HG03469 (cell line): ENCODE results near the gene ERCC8.
A peak's percentile ranks its signal among the peaks of the same experiment; 100 is the strongest.
"Not testable (repeated sequence)": the region's sequence is repeated elsewhere in the genome, so short reads cannot be mapped to it uniquely, and the experiment has no call there.

Experiments
- ATAC-seq: cut with Tn5 transposase; IDR thresholded peaks from one replicate; pipeline ENCODE4 v1.9.1; 2021; ENCODE audit warnings: mild to moderate bottlenecking, moderate library complexity, moderate number of reproducible peaks; ENCODE audit not compliant: unreplicated experiment

ERCC8 gene

GRCh38 chr5:60918466-60918865 is 26.4 kb downstream of the ERCC8 start:
- ATAC-seq = no peak

DNA sequence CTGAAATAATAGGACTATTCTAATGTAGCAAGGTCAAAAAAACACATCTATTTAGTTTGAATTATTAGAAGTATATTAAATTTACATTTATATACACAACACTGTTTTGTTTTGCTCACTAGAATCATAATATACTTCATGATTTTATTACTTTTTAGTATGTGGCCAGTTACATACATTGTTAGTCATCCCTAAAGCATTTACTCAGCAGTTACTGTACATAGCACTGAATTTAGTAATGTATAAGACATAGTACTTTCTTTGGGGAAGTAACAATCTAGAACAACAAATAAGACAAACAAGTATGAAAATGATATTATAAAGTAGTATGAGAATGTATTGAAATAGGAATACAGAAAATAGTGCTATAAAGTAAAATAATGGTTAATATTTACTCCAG is 28.2 kb downstream of the ERCC8 start:
- ATAC-seq = no peak

DNA sequence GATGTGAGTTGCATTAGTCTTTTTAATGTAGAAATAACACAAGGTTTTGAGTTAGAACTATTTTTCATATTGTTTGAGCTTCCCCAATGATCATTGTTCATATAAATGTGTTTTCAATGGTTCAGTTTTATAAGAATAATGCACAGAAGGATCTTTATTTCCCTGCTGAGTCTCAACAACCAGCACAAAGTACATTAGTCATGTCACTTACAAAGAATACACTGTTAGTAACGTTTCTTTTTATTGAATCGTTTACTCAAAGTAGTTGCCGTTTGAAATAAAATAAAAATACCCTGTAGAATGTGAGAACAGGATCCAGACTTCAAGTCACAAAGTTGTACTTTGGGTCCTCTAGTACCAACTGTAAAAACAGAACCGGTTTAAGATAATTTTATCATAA is 41.5 kb downstream of the ERCC8 start:
- no peak for ATAC-seq

DNA sequence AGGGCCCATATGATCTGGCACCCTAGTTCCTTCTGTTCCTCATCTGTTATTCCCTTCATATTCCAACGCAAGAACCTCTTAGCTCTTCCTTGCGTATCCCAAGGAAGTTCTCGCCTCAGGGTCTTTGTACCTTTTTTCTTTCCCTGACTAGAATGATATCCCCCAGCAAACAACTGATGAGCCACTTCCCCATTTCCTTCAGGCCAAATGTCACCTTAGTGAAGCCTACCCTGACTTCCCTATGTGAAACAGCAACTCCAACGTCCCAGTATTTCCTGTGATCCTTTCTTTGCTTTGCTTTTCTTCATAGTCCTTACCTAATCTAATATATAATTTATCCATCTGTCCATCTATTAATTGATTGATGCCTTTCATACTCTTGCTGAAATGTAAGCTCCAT is 47.9 kb downstream of the ERCC8 start:
- no peak for ATAC-seq

GRCh38 chr5:60893521-60893920 is 51.3 kb downstream of the ERCC8 start:
- ATAC-seq = no peak

GRCh38 chr5:60891667-60892066 is 53.2 kb downstream of the ERCC8 start:
- ATAC-seq = no peak

DNA sequence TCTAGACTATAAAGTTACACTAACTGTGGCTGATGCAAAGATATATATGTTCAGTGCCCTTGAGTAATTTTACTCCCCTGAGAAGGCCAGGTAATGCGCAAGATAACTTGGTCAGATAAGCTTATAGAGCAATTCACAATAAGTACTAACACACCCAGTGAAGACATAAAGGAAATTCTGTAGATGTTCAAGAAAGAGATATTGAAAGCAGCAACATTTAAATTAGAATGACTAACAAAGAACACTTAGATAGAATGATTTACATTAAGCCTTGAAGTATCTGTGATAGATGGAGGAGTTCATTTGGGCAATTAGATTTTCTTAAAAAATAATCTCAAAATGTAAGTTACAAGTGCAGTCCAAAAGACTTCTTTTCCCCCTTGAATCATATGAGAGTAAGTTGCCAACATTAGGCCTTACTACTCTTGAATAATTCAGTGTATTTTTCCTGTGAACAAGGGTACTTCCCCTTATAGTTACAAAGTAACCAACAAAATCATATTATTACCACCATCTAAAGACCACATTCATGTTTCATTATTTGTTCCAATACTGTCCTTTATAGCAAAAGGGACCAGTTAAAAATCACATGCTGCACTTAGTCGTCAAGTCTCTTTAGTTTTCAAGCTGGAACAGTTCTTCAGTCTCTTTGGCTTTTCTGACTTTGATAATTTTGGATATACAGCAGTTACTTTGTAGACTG is 56.4 kb downstream of the ERCC8 start:
- ATAC-seq = no peak

DNA sequence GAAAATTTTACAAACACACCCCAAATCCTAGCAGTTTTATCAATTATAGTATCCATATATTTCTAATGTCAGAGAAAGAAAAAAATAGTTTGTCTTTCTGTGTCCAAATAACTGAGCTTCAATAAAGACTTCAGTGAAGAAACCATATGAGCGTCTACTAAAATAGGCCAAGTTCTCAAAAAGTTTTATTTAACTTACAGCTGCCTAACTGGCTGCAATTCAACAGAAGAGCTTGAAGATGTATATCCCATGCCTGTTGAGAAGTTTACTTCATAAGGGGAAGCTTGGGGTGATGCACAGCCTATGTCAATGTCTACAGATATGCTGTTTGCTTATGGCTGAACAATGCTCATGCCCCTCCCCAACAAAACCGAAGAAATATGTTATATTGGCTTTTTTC is 57.1 kb downstream of the ERCC8 start:
- no peak for ATAC-seq

GRCh38 chr5:60887096-60887495 is 57.8 kb downstream of the ERCC8 start:
- ATAC-seq = no peak

DNA sequence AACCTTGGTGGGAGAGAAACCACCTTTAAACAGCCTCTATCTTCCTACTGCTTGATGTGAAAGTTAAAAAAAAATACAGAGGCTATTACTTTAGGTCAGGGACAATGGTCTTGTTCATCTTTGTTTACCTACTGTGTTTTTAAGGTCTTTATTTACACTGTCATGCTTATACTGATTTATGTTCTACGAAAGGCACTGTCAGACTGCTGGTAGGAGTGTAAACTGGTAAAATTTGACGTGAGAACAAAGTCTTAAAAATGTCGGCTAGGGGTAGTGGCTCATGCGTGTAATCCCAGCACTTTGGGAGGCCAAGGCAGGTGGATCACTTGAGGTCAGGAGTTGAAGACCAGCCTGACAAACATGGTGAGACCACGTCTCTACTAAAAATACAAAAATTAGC is 58.7 kb downstream of the ERCC8 start:
- no peak for ATAC-seq

GRCh38 chr5:60883229-60883628 is 61.6 kb downstream of the ERCC8 start:
- ATAC-seq = no peak

DNA sequence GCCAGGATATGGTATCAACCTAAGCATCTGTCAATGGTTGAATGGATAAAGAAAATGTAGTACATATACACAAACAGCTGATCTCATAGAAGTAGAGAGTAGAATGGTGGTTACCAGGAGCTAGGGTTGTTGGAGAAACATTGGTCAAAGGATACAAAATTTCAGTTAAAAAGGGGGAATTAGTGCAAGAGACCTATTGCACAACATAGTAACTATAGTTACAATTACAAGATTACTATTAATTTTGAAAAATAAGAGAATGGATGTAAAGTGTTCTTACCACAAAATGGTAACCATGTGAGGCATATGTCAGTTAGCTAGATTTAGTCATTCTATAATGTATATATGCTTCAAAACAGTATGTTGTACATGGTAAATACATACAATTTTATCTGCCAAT is 72.0 kb downstream of the ERCC8 start:
- no peak for ATAC-seq

- no peak for ATAC-seq
Observed at GRCh38 chr5:60870857-60871256, 74.0 kb downstream of the ERCC8 start.

DNA sequence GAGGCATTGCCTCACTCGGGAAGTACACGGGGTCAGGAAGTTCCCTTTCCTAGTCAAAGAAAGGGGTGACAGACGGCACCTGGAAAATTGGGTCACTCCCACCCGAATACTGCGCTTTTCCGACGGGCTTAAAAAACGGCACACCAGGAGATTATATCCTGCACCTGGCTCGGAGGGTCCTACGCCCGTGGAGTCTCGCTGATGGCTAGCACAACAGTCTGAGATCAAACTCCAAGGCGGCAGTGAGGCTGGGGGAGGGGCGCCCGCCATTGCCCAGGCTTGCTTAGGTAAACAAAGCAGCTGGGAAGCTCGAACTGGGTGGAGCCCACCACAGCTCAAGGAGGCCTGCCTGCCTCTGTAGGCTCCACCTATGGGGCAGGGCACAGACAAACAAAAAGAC is 84.3 kb downstream of the ERCC8 start:
- not testable (repeated sequence) for ATAC-seq

GRCh38 chr5:60856066-60856465 is 88.8 kb downstream of the ERCC8 start:
- no peak for ATAC-seq

GRCh38 chr5:60852940-60853339 is 91.9 kb downstream of the ERCC8 start:
- no peak for ATAC-seq

DNA sequence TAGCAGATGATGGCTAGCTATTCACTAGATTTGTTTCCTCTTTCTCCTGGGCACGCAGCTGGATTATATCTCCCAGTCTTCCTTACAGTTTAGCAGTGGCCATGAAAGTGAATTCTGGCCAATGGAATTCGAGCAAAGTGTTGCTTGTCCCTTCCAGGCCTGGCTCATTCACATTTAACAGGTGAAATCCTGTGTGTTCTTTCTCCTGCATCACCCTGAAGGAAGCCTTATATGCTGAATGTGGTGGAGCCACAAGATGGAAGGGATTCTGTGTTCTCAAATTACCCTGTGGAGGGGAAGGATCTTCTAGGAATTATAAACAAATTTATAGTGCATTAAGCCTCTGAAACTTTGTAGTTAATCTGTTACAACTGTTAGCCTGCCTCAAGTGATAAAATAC is 92.6 kb downstream of the ERCC8 start:
- no peak for ATAC-seq

GRCh38 chr5:60851626-60852025 is 93.2 kb downstream of the ERCC8 start:
- ATAC-seq = no peak

- no peak for ATAC-seq
Observed at GRCh38 chr5:60846298-60846697, 98.6 kb downstream of the ERCC8 start.

- peak; percentile 89 for ATAC-seq
Observed at GRCh38 chr5:60843936-60844905, 100.6 kb downstream of the ERCC8 start, which contains the start of gene ELOVL7. TSS of gene ELOVL7 (minus strand) at chr5:60844269. CDS start at chr5:60787397, 56,872 bp downstream.

DNA sequence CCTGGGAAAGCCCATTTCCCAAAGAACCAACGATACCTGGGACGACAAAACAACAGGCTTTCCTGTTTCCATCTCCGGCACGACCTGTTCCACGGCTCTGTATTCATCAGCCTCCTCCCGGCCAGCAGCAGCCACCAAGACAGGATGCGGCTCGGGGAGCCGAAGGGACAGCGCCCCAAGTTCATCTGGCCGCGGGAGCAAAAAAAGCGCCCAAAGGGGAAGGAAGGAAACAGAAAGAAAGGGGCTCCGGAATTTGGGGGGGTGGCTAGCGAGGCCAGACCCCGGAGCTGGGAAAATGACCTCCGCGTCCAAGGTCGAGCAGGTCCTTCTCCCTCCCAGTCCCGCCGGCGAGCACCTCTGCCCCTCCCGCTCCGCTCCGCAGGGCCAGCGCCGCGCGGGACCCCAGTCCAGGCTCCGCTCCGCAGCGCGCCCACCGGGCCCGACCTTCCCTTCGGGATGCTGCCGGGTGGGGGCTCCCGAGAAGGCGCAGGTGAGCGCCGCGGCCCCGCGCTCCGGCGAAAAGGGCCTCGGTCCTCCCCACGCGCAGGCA is 101.4 kb downstream of the ERCC8 start:
- ATAC-seq = no peak
